Stimulated activated CD8-positive, alpha-beta memory T cell treated with anti-CD3 and anti-CD28 coated beads, Interleukin-7, amount 100 ng/mL, for 48 hours (primary cell): ENCODE data around the gene KRTAP4-6.
"Not testable (repeated sequence)": the region's sequence is repeated elsewhere in the genome, so short reads cannot be mapped to it uniquely, and the experiment has no call there.

Experiments
- DNase-seq, 2 donors: peaks; one replicate each; pipeline ENCODE4 v3.0.0-alpha.2; 2020; ENCODE audit warnings: low read depth in 1 of 2; ENCODE audit errors: extremely low read depth in 1 of 2

Gene KRTAP4-6

GRCh38 chr17:41140360-41141131 is at the start of gene KRTAP4-6:
TSS of gene KRTAP4-6 (minus strand) at chr17:41140544. CDS start at chr17:41140487, 57 bp downstream.
- no peak for DNase-seq

- DNase-seq = not testable (repeated sequence)
Observed at GRCh38 chr17:41189837-41190318, 49.5 kb upstream of the KRTAP4-6 start, which contains the start of gene KRTAP9-1. TSS of gene KRTAP9-1 (plus strand) at chr17:41189887. CDS start at chr17:41189887, 0 bp downstream.

- DNase-seq = no peak
Observed at GRCh38 chr17:41186872-41187271, 46.5 kb upstream of the KRTAP4-6 start.

- DNase-seq = no peak
Observed at GRCh38 chr17:41185001-41185400, 44.7 kb upstream of the KRTAP4-6 start.

- DNase-seq = no peak
Observed at GRCh38 chr17:41184480-41184961, 44.2 kb upstream of the KRTAP4-6 start, which contains the start of gene KRTAP4-1. TSS of gene KRTAP4-1 (minus strand) at chr17:41184911. CDS start at chr17:41184854, 57 bp downstream.

GRCh38 chr17:41178843-41179616 is 38.7 kb upstream of the KRTAP4-6 start:
- no peak for DNase-seq

- DNase-seq = no peak
Observed at GRCh38 chr17:41178341-41178740, 38.0 kb upstream of the KRTAP4-6 start.

- no peak for DNase-seq
Observed at GRCh38 chr17:41177727-41178271, 37.5 kb upstream of the KRTAP4-6 start, which contains the start of gene KRTAP4-2. TSS of gene KRTAP4-2 (minus strand) at chr17:41178221. CDS start at chr17:41178164, 57 bp downstream.

GRCh38 chr17:41176744-41177387 is 36.5 kb upstream of the KRTAP4-6 start:
- no peak for DNase-seq

- no peak for DNase-seq
Observed at GRCh38 chr17:41171886-41172285, 31.5 kb upstream of the KRTAP4-6 start.

- DNase-seq = no peak
Observed at GRCh38 chr17:41168121-41168520, 27.8 kb upstream of the KRTAP4-6 start, which contains the start of gene KRTAP4-3. TSS of gene KRTAP4-3 (minus strand) at chr17:41168221. CDS start at chr17:41168172, 49 bp downstream.

- DNase-seq = no peak
Observed at GRCh38 chr17:41167561-41167960, 27.2 kb upstream of the KRTAP4-6 start.

GRCh38 chr17:41163828-41164227 is 23.5 kb upstream of the KRTAP4-6 start:
- DNase-seq = no peak

- DNase-seq = no peak
Observed at GRCh38 chr17:41160648-41161047, 20.3 kb upstream of the KRTAP4-6 start, which contains the start of gene KRTAP4-4. TSS of gene KRTAP4-4 (minus strand) at chr17:41160748. CDS start at chr17:41160691, 57 bp downstream.

- not testable (repeated sequence) for DNase-seq
Observed at GRCh38 chr17:41160190-41160589, 19.8 kb upstream of the KRTAP4-6 start.

- no peak for DNase-seq
Observed at GRCh38 chr17:41153856-41154255, 13.5 kb upstream of the KRTAP4-6 start.

- DNase-seq = no peak
Observed at GRCh38 chr17:41151525-41151924, 11.2 kb upstream of the KRTAP4-6 start.

GRCh38 chr17:41150026-41150425 is 9.7 kb upstream of the KRTAP4-6 start:
- DNase-seq = no peak

GRCh38 chr17:41149652-41149985 is 9.3 kb upstream of the KRTAP4-6 start, which contains the start of gene KRTAP4-5:
TSS of gene KRTAP4-5 (minus strand) at chr17:41149825. CDS start at chr17:41149767, 58 bp downstream.
- no peak for DNase-seq

- DNase-seq = not testable (repeated sequence)
Observed at GRCh38 chr17:41148971-41149651, 8.8 kb upstream of the KRTAP4-6 start.
